NCI-H2081 (cell line): ENCODE measurements around the gene EARS2.
"Not testable (repeated sequence)": the region's sequence is repeated elsewhere in the genome, so short reads cannot be mapped to it uniquely, and the experiment has no call there.

Source experiments
- DNase-seq, 2 experiments: peaks; one replicate each; lab custom pipeline; 2025; lab: John Stamatoyannopoulos, UW

The EARS2 gene

GRCh38 chr16:23556881-23557778 lies at the start of gene EARS2, which contains the start of gene UBFD1:
Gene EARS2 (minus strand): TSS chr16:23557350. CDS start chr16:23557343, 7 bp downstream.
Gene UBFD1 (plus strand): TSS chr16:23557727. CDS start chr16:23557743, 16 bp downstream.
- peak; percentile 96 to 99 for DNase-seq

GRCh38 chr16:23597003-23597756 lies 40.0 kb upstream of the EARS2 start:
- peak in 1 of 2 experiments; percentile 8 for DNase-seq

- peak; percentile 84 to 90 for DNase-seq
Measured at GRCh38 chr16:23595951-23596720, 39.0 kb upstream of the EARS2 start, which contains the start of gene NDUFAB1. Gene NDUFAB1 (minus strand): TSS chr16:23596316. CDS start chr16:23596290, 26 bp downstream.

GRCh38 chr16:23595246-23595950 lies 38.2 kb upstream of the EARS2 start:
- DNase-seq, result no peak

GRCh38 chr16:23594186-23594585 lies 37.0 kb upstream of the EARS2 start:
- DNase-seq, result no peak

GRCh38 chr16:23590181-23590580 lies 33.0 kb upstream of the EARS2 start:
- no peak for DNase-seq

- DNase-seq, result no peak
Measured at GRCh38 chr16:23587726-23588125, 30.6 kb upstream of the EARS2 start.

GRCh38 chr16:23584186-23585076 lies 27.3 kb upstream of the EARS2 start:
- no peak for DNase-seq

GRCh38 chr16:23583271-23583670 lies 26.1 kb upstream of the EARS2 start:
- not testable (repeated sequence) for DNase-seq

GRCh38 chr16:23581764-23582163 lies 24.6 kb upstream of the EARS2 start:
- no peak for DNase-seq

GRCh38 chr16:23580391-23580790 lies 23.2 kb upstream of the EARS2 start:
- DNase-seq, result no peak

- no peak for DNase-seq
Measured at GRCh38 chr16:23579371-23579770, 22.2 kb upstream of the EARS2 start.

GRCh38 chr16:23578101-23578830 lies 21.1 kb upstream of the EARS2 start:
- no peak for DNase-seq

GRCh38 chr16:23577493-23577892 lies 20.3 kb upstream of the EARS2 start:
- DNase-seq, result no peak

- DNase-seq, result no peak
Measured at GRCh38 chr16:23575834-23576233, 18.7 kb upstream of the EARS2 start.

GRCh38 chr16:23573817-23574216 lies 16.7 kb upstream of the EARS2 start:
- DNase-seq, result no peak

- no peak for DNase-seq
Measured at GRCh38 chr16:23572394-23572793, 15.2 kb upstream of the EARS2 start.

GRCh38 chr16:23571895-23572294 lies 14.7 kb upstream of the EARS2 start:
- DNase-seq, result no peak

- no peak for DNase-seq
Measured at GRCh38 chr16:23570992-23571632, 14.0 kb upstream of the EARS2 start.
